ENCODE measurements around the gene SLC38A11. TPM values are rescaled to one million over a fixed set of nuclear protein-coding genes. Genes with fewer than 3 reads are reported as not detected.
A peak's percentile ranks its signal among the peaks of the same experiment; 100 is the strongest.
"Not testable (repeated sequence)": the region's sequence is repeated elsewhere in the genome, so short reads cannot be mapped to it uniquely, and the experiment has no call there.

Gene SLC38A11
- total and polyA plus RNA-seq, 2 donors (not counting 1 experiment from before 2014, with no cell fraction given): 5.4 to 46.8 TPM

DNA sequence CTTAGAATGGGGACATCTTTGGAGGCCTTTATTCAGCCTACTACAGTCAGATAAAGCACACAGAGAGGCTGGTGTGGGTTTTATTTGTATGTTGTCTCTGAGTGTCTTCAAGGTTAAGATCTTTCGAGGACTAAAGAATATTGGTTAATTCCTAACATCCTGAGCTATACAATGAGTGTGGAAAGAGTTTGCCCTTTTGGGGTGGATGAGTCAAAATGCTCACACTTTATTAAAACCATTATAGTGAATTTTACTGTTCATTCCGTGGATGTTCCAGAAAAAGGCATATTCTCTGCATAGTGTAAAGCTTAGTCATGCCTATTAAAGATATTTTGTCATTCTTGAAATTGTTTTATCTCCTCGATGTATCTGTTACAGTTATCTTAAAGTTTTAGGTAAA lies 29.1 kb upstream of the SLC38A11 start:
- WGBS (ENCODE audit: insufficient coverage): no CpG with 5 or more reads among the region's 3 CpGs
- no peak overlapping the region for H2AFZ ChIP-seq (ENCODE audit: insufficient read depth, low read depth, low read length, poor library complexity, severe bottlenecking)
- ATAC-seq (ENCODE audit: low read depth) (no peak), DNase-seq (no peak)
- intact Hi-C loops (cut with micrococcal nuclease): no loop called here
- no peak for TF ChIP-seq EZH2 (IDR thresholded peaks at IDR 0.05; ENCODE audit: borderline replicate concordance, insufficient read depth, low read depth, low read length, poor library complexity, severe bottlenecking)
- H3K27ac ChIP-seq (ENCODE audit: low read length in 2 of 2): no peak overlapping the region
- H3K4me1 ChIP-seq (ENCODE audit: control insufficient read depth in 2 of 2, insufficient read depth in 2 of 2, low read length in 2 of 2): peaks cover 11 to 28% of the 10 kb centered on the region in 2 donors
- H3K9ac ChIP-seq (ENCODE audit: low read length): no peak overlapping the region
- CTCF ChIA-PET: no interaction called here
- no peaks in the 10 kb centered on the region for H3K79me2 ChIP-seq (ENCODE audit: control insufficient read depth, insufficient read depth, low read length)
- H3K9me3 ChIP-seq (ENCODE audit: control extremely low read depth in 1 of 3, control insufficient read depth in 2 of 3, insufficient read depth in 1 of 3, low read length in 2 of 3): no peaks in the 10 kb centered on the region
- H3K4me2 ChIP-seq (replicated peaks; ENCODE audit: low read depth, low read length, poor library complexity, severe bottlenecking): no peak overlapping the region
- Mint-ChIP-seq H3K27ac (no peak overlapping the region), H3K4me1 (peaks cover 47% of the 10 kb centered on the region), H3K9me3 (ENCODE audit: insufficient read depth) (no peaks in the 10 kb centered on the region), H3K27me3 (no peaks in the 10 kb centered on the region), H3K4me3 (no peak overlapping the region)
- POLR2A ChIA-PET: no interaction called here
- no peaks in the 10 kb centered on the region for H3K36me3 ChIP-seq (replicated peaks in 1 of 2; ENCODE audit: control extremely low read depth in 1 of 2, control insufficient read depth in 1 of 2, extremely low read depth in 1 of 2, insufficient read depth in 2 of 2, low read length in 1 of 2)
- H4K20me1 ChIP-seq (ENCODE audit: control insufficient read depth, insufficient read depth, low read length, poor library complexity, severe bottlenecking): no peaks in the 10 kb centered on the region
- H3K27me3 ChIP-seq (replicated peaks in 1 of 4; ENCODE audit: control extremely low read depth in 1 of 4, control insufficient read depth in 3 of 4, insufficient read depth in 4 of 4, low read length in 3 of 4): no peaks in the 10 kb centered on the region
- H3K4me3 ChIP-seq (ENCODE audit: control extremely low read depth in 1 of 5, extremely low read depth in 1 of 5, insufficient read depth in 1 of 5, low read depth in 2 of 5, low read length in 4 of 5): no peak overlapping the region

DNA sequence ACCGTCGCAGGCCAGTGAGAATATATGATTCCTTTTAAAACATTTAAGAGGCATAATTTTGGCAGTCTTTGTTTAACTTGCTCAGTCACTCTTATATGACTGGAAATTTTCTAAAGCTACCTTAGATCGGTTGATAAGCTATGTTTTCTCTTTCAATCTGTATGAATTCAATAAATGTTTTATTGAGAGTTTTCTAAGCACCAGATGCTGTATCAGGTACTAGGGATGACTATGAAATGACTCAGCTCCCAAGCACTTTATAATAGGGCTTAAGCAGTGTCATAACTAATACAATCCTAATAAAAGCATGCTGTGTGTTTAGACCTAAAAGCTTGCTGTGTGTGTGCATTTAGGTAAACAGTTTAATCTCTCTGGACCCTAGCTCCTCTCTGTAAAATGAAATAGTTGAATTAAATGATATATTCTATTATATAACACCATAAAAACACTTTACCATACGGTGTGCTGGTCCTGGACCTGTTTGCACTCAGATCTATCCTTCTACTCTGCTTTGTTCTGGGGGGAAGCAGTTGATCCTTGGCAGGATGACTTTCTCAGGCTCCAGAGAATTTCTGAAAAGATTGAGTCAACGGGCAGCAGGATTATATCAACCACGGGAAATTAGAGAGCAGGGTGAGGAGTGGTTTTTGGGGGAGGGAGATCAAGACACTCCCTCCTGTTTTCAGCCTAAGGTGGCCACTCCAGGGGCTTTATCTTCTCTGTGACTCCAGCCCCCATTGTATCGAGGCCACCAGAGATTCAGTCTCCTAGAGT lies 26.1 kb upstream of the SLC38A11 start:
- no peak for ATAC-seq (ENCODE audit: low read depth)

DNA sequence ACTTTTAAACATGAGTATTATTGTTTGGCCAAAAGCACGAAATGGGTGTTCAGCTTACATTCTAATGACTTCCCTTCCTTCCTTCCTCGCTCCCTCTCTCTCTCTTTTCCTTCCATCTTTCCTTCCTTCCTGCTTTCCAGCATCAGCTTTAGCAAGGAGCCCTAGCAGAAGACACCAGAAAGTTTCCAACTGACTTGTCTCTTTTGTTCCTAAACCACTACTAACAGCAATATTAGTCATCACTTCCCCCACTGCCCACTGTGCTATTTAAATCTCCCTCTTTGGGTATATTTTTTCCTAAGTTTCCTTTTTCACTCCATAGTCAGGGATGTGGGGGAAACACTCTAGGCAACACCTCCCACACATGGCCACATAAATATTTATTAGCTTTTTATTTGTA lies 25.4 kb upstream of the SLC38A11 start:
- H3K27ac ChIP-seq (ENCODE audit: low read length in 2 of 2); H2AFZ ChIP-seq (ENCODE audit: insufficient read depth, low read depth, low read length, poor library complexity, severe bottlenecking); POLR2A ChIA-PET; ATAC-seq (ENCODE audit: low read depth); H3K4me3 ChIP-seq (ENCODE audit: control extremely low read depth in 1 of 5, extremely low read depth in 1 of 5, insufficient read depth in 1 of 5, low read depth in 2 of 5, low read length in 4 of 5); H3K4me2 ChIP-seq (replicated peaks; ENCODE audit: low read depth, low read length, poor library complexity, severe bottlenecking); DNase-seq; intact Hi-C loops (cut with micrococcal nuclease); H4K20me1 ChIP-seq (ENCODE audit: control insufficient read depth, insufficient read depth, low read length, poor library complexity, severe bottlenecking); H3K9me3 Mint-ChIP-seq (ENCODE audit: insufficient read depth); H3K27me3 ChIP-seq (replicated peaks in 1 of 4; ENCODE audit: control extremely low read depth in 1 of 4, control insufficient read depth in 3 of 4, insufficient read depth in 4 of 4, low read length in 3 of 4); H3K9ac ChIP-seq (ENCODE audit: low read length); H3K36me3 ChIP-seq (replicated peaks in 1 of 2; ENCODE audit: control extremely low read depth in 1 of 2, control insufficient read depth in 1 of 2, extremely low read depth in 1 of 2, insufficient read depth in 2 of 2, low read length in 1 of 2); H3K9me3 ChIP-seq (ENCODE audit: control extremely low read depth in 1 of 3, control insufficient read depth in 2 of 3, insufficient read depth in 1 of 3, low read length in 2 of 3); H3K79me2 ChIP-seq (ENCODE audit: control insufficient read depth, insufficient read depth, low read length); H3K27me3 Mint-ChIP-seq: not testable (repeated sequence)
- WGBS (ENCODE audit: insufficient coverage): 69% methylated on average over 2 of the region's 2 CpGs
- peak overlapping the region; percentile 43 for H3K27ac Mint-ChIP-seq
- H3K4me1 Mint-ChIP-seq: peaks cover 44% of the 10 kb centered on the region
- peak overlapping the region; percentile 9 for H3K4me3 Mint-ChIP-seq
- peaks cover 30 to 33% of the 10 kb centered on the region in 2 donors for H3K4me1 ChIP-seq (ENCODE audit: control insufficient read depth in 2 of 2, insufficient read depth in 2 of 2, low read length in 2 of 2)
- CTCF ChIA-PET: interaction anchor here (0.6 to 1.7 kb wide), 2 partner anchors 13 to 313 kb away, joined by 3 to 4 read pairs; no protein-coding TSS in a partner anchor

More for the DNA sequence above, 26.1 kb upstream of the SLC38A11 start:
- Histone ChIP-seq H3K27me3 (replicated peaks in 1 of 4; ENCODE audit: control extremely low read depth in 1 of 4, control insufficient read depth in 3 of 4, insufficient read depth in 4 of 4, low read length in 3 of 4) (no peaks in the 10 kb centered on the region), H3K4me1 (ENCODE audit: control insufficient read depth in 2 of 2, insufficient read depth in 2 of 2, low read length in 2 of 2) (peaks cover 27 to 31% of the 10 kb centered on the region in 2 donors), H3K9me3 (ENCODE audit: control extremely low read depth in 1 of 3, control insufficient read depth in 2 of 3, insufficient read depth in 1 of 3, low read length in 2 of 3) (no peaks in the 10 kb centered on the region), H3K9ac (ENCODE audit: low read length) (no peak overlapping the region), H3K4me2 (replicated peaks; ENCODE audit: low read depth, low read length, poor library complexity, severe bottlenecking) (no peak overlapping the region), H2AFZ (ENCODE audit: insufficient read depth, low read depth, low read length, poor library complexity, severe bottlenecking) (no peak overlapping the region), H3K27ac (ENCODE audit: low read length in 2 of 2) (no peak overlapping the region), H3K36me3 (replicated peaks in 1 of 2; ENCODE audit: control extremely low read depth in 1 of 2, control insufficient read depth in 1 of 2, extremely low read depth in 1 of 2, insufficient read depth in 2 of 2, low read length in 1 of 2) (no peaks in the 10 kb centered on the region), H4K20me1 (ENCODE audit: control insufficient read depth, insufficient read depth, low read length, poor library complexity, severe bottlenecking) (no peaks in the 10 kb centered on the region), H3K79me2 (ENCODE audit: control insufficient read depth, insufficient read depth, low read length) (no peaks in the 10 kb centered on the region), H3K4me3 (ENCODE audit: control extremely low read depth in 1 of 5, extremely low read depth in 1 of 5, insufficient read depth in 1 of 5, low read depth in 2 of 5, low read length in 4 of 5) (no peak overlapping the region)
- intact Hi-C loops (cut with micrococcal nuclease): no loop called here
- peaks cover 43% of the 10 kb centered on the region for H3K4me1 Mint-ChIP-seq
- CTCF ChIA-PET: interaction anchor here (1.7 kb wide), 1 partner anchor 12 kb away, joined by 4 read pairs; no protein-coding TSS in a partner anchor
- H3K9me3 Mint-ChIP-seq (ENCODE audit: insufficient read depth): no peaks in the 10 kb centered on the region
- POLR2A ChIA-PET: no interaction called here
- no peak overlapping the region for H3K27ac Mint-ChIP-seq
- no peaks in the 10 kb centered on the region for H3K27me3 Mint-ChIP-seq
- no peak for DNase-seq
- TF ChIP-seq, protein P1, sequence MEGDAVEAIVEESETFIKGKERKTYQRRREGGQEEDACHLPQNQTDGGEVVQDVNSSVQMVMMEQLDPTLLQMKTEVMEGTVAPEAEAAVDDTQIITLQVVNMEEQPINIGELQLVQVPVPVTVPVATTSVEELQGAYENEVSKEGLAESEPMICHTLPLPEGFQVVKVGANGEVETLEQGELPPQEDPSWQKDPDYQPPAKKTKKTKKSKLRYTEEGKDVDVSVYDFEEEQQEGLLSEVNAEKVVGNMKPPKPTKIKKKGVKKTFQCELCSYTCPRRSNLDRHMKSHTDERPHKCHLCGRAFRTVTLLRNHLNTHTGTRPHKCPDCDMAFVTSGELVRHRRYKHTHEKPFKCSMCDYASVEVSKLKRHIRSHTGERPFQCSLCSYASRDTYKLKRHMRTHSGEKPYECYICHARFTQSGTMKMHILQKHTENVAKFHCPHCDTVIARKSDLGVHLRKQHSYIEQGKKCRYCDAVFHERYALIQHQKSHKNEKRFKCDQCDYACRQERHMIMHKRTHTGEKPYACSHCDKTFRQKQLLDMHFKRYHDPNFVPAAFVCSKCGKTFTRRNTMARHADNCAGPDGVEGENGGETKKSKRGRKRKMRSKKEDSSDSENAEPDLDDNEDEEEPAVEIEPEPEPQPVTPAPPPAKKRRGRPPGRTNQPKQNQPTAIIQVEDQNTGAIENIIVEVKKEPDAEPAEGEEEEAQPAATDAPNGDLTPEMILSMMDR (IDR thresholded peaks at IDR 0.05): no peak
- no peak for TF ChIP-seq EZH2 (IDR thresholded peaks at IDR 0.05; ENCODE audit: borderline replicate concordance, insufficient read depth, low read depth, low read length, poor library complexity, severe bottlenecking)
- WGBS (ENCODE audit: insufficient coverage): 100% methylated on average over 2 of the region's 7 CpGs
- H3K4me3 Mint-ChIP-seq: no peak overlapping the region

All from B cell (primary cell).